GM12874 (cell line): ENCODE measurements around the gene PAM16.

Source experiments
- CTCF ChIP-seq: IDR thresholded peaks from 2 replicates; pipeline ENCODE4 v1.5.1; 2011; ENCODE audit warnings: low read depth, mild to moderate bottlenecking, control low read depth, low read length, moderate library complexity; ENCODE audit not compliant: insufficient read depth

The PAM16 gene

GRCh38 chr16:4365014-4365406 is 13.9 kb upstream of the PAM16 start:
- TF ChIP-seq CTCF = no peak

DNA sequence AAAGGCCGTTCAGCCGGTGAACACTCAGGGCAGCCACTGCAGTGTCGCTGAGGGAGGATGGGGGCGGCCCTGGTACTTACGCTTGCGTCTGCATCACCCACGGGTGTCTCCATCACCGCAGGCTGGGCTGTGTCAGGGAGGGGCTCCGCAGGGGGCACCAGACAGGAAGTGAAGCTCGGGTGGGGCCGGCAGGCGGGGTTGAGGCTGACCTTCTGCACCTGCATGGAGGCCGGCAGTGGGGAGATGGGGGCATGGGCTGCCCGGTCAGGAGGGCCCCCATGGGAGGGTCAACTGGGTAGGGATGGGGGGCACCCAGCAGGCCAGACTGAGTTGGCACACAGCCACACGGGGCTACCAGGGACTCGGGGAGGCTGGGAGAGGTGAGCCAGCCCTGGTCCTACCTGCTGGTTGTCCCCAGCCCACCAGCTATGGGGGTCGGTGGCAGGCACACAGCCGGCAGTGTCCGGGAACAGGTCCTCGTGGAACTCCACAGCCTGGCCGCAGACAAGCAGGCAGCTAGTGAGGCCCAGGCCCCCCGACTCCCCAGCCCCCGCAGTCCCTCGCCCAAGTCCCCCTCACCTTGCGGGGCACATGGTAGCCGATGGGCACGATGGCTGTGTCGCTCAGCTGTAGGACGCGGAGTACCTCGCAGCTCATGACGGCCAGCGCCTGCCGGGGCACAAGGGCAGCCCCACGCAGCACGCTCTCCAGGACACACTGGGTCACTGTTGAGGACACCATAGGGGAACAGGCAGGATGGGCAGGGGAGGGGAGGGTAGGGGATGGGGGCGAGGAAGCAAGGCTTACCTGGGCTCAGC is 13.3 kb upstream of the PAM16 start:
- no peak for TF ChIP-seq CTCF

DNA sequence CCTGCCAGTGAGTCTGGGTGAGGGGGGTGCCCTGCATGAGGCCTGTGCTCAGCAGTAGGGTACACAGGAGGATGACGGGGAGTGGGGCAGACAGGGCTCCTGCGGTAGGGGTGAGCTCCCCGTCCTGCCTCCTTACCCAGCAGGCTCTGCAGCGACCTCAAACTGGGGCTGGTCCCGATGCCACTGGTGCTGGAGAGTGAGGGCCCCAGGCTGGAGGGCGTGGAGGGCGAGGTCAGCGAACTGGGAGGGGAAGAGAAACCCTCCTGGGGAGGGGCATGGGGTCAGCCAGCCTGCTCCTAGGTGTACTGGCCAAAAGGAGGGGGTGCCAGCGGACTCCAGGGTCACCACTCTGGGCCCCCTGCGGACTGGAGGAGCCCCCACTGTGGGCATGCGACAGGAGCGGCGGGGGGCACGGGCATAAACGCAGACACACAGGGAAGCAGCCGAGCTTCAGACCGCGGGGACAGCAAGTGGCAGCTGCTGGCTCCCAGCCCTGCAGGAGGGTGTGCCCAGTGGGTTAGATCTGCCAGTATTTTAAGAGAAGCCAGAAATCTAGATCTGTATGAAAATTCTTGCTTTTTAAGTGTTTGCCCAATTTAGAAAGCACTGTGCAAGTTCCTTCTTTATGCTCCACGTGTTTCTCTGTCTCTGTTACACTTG is 11.5 kb upstream of the PAM16 start:
- no peak for TF ChIP-seq CTCF

DNA sequence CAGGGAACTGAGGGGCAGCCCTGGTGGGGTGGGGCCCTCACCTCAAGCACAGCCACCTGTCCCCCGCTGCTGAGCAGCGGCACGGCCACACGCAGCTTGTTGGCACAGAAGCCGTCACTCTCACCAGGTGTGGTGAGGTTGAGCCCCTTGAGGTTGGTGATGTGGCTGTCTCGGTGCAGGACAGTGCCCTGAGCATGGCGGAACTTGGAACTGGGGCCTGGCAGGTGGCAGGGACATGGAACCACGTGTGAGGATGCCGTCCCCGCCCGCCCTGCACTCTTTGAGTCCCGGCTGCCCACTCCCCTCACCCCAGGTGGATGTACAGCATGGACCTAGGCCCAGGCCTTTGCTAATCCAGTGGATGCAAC is 10.8 kb upstream of the PAM16 start:
- no peak for TF ChIP-seq CTCF

- TF ChIP-seq CTCF = no peak
Measured at GRCh38 chr16:4361033-4361943, 10.2 kb upstream of the PAM16 start.

GRCh38 chr16:4360538-4361021 is 9.5 kb upstream of the PAM16 start:
- no peak for TF ChIP-seq CTCF

DNA sequence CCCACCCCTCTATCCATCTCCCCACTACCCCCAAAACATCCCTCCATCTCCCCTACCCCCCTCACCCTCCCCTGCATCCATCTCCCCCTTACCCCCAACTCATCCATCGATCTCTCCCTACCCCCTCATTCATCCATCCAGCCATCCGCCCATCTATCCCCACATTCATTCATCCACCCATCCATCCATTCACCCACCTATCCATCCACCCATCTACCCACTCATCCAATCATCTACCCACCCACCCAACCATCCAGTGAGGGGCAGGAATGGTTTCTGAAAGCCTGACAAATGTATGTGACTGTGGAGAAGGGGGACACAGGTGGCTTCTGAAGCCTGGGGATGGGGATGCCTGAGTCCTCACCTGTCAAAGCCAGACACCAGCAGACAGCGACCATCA is 8.8 kb upstream of the PAM16 start:
- no peak for TF ChIP-seq CTCF
